HG03060 (cell line): ENCODE results near the gene ABHD15.

Source experiments
- ATAC-seq: cut with Tn5 transposase; IDR thresholded peaks from one replicate; pipeline ENCODE4 v1.9.1; 2021; ENCODE audit warnings: low read depth, moderate number of reproducible peaks; ENCODE audit not compliant: unreplicated experiment

ABHD15 gene

GRCh38 chr17:29595107-29595942 lies 28.5 kb upstream of the ABHD15 start:
- no peak for ATAC-seq

GRCh38 chr17:29594519-29595090 lies 27.8 kb upstream of the ABHD15 start:
- no peak for ATAC-seq

DNA sequence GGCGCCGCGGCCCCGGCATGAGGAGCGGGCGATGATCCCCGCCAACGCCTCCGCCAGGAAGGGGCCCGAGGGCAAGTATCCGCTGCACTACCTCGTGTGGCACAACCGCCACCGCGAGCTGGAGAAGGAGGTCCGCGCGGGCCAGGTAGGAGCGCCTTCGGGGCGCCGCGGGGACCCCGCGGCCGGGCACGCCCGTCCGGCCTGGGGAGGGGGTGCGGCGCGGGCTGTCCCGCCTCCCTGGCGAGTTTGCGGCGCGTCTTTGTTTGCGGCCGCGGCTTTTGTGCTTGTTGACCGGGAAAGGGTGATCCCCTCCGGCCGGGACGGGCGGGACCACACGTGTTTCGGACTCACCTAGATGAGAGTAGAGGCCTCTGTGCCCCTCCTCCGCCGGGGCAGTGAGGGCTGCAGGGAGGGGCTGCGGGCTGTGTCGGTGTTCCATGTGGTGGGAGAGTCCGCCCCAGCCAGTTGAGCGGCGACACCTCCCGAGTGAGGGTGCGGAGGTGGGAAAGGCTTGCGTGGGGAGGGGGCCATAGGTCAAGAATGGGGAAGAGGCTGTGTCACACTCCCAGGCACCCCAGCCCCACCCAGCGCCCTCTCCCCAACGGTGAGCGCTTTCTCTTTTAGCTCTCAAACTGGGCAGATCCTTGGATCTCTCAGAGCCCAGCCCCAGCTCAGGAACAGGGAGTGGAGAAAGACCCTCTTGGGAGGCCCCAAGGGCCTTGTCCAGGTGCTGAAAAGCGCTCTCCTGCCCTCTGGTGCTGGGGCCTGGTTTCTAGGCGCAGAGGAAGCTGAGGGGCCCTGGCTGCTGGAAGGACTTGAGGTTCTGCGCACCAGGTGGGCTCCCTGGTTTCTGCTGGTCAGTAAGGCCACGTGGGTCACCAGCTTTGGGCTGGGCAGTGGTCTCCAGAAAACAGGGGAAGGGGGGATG lies 27.0 kb upstream of the ABHD15 start:
- ATAC-seq, result no peak

DNA sequence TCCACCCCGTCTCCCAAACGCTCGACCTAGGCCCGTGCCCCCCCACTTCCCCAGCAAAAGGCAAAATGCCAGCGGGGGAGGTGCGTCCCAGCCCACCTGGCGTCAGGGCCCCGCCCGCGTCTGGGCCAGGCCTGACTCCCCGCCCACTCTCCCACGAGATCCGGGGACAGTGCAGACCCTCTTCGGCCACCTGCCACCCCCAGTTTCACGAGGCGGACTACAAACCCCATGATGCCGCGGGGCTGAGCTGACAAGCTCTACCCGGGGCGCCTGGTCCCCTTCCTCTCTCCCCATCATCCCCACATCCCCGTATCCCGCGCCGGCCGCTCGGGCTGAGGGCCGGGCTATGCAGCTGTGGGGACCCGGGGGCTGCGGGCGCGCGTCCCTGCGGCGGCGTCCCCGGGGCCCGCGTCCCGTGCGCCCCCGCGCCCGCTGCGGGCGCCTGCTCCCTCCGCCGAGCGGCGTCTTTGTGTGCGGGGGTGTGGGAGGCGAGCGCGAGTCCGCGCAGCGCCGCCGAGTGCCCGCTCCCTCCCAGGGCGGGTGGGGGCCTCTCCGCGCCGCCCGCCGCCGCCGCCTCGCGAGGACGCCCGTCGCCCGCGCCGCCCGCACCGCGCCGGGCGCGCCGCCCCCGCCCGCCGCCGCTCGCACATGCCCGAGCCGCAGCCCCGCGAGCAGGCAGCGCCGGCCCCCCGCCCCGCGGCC lies 26.2 kb upstream of the ABHD15 start, which contains the start of gene ANKRD13B:
ANKRD13B (plus strand) TSS at position 283 of the 702 bp plus-strand sequence. CDS start 490 bp downstream, outside the sequence.
- ATAC-seq, result no peak

DNA sequence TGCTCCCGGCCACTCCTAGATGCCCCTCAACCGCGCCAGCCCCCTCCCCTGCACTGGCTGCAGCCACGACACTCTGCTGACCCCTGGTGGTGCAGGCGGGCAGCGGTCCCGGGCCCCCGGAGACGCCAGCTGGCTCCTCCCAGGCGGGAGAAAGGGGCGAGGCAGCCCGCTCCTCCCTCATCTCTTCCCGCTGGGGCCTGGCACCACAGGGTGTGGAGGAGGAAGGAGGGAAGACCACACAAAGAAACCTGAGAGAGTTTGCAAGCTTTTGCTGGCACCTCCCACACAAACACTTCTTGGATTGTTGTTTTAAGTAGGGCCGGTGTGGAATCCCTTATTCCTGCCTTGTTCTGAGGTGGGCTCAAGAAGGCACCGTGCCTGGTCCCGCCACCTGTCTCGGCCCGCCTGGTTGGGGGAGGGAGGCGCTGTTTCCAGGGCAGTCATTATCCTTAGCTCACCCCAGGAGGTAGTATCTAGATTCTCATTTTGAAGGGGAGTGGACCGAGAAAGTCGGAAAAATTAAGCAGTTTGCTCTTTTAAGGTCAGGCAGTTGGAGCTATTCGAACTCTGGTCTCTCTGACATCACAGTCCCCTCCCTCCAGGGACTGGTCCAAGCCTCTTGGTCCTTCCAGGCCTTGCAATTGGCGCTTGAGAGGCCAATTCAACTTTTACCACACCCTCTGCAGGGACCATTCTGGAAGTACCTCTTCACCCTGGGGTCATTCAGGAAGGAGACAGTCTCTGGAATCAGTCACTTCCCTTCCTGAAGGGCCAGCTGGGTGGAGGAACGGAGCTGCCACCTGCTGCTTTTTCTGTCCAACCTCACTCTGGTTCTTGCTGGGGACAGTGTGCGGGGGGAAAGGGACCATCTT lies 25.1 kb upstream of the ABHD15 start:
- ATAC-seq, result no peak

DNA sequence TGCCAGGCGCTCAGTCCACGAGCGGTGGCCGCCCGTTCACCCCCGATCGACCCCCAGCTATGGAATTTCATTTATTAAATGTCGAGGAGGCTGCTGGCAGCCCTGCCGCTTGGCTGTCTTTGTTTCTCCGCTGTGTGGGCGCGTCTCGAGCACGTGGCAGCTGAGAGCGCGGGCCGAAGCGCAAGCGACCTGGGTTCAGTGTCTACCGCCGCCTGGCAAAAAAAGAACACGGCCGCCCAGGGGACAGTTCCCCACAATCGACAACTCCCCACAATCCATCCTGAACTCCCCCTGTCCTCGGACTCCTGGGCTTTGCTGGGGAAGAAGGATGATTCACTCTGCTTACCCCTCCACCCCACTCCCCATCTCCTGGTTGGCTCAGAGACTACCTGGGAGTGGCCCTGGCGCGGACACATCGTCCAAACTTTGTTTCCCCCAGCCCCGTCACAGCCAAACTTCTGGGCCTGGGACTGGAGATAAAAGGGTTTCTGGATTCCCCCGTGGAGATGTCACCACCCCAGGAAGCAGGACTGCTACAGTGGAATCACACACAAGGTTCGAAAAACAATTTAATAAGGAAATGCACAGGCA lies 24.4 kb upstream of the ABHD15 start:
- no peak for ATAC-seq

DNA sequence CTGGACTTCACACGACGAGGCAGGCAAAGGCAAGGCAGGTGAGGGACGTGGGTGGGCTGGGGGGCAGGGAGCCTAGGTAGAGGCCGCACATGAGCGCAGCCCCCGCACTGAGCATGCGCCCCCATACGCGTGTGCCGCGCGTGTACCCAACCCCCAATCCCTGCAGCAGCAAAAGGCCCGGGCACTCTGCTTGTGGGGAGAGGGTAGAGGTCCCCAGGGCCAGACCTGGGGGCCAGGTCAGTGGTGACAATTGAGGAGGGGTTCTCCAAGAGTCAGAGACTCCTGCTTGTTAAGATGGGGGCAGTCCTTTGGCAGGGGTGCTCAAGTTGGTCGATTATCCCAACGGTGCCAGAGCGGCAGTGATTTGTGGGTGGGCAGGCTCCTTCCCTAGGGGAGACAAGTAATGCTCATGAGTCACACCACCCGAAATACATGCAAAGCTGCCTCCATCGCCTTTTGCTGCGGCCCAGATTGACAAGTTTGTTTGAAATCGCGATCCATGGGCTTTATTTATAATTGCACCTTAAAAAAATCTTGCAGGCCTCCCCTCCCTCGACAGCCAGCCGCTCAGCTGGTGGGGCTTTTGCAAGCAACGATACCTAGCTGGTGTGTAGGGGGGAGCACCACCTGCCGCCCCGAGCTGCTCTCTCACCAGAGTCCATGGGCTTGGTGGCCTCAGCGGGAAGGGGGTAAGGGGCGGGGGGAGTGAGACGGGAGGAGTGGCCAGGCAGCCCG lies 23.7 kb upstream of the ABHD15 start:
- ATAC-seq, result no peak

DNA sequence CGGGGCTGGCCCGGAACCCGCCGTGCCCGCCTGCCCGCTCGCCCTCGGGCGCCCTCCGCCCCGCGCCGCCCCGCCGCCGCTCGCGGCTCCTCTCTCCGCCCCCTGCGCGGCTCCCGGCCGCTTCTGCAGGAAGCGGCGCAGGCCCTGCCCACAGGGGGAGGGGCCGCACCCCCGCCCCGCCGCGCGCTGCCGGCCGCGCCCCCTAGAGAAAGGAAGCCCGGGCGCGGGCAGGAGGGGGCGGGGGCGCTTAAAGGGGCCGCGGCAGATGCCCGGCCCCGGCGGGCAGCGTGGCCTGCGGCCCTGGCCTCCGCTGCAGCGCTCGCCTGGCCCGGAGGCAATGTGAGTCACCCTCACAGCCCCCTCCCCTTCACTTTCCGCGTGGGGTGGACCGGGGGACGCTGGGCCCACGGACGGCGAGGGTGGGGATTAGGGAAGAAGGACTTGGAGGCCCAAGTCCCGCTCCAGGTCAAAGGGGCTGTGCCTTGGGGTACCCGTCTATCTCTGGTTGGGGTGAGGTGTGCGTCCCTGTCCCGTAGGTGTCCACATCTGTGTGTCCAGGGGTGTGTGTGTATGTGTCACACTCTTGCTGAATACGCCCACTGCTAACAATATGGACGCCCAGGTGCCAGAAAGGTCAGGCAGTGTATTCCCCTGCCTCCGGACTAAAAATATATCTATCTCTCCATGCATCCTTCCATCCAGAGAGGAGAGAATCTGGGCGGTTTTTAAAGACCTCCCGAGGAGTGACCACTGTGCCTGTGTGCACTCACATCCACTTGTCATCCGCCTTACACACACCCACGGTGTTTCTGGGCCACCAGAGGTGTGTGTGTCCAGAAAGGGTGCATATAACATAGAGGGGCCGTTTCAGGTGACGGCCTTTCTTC lies 22.9 kb upstream of the ABHD15 start, which contains the start of gene GIT1:
GIT1 (minus strand) TSS at position 125 of the 887 bp plus-strand sequence. CDS start 270 bp downstream, outside the sequence.
- ATAC-seq, result no peak

DNA sequence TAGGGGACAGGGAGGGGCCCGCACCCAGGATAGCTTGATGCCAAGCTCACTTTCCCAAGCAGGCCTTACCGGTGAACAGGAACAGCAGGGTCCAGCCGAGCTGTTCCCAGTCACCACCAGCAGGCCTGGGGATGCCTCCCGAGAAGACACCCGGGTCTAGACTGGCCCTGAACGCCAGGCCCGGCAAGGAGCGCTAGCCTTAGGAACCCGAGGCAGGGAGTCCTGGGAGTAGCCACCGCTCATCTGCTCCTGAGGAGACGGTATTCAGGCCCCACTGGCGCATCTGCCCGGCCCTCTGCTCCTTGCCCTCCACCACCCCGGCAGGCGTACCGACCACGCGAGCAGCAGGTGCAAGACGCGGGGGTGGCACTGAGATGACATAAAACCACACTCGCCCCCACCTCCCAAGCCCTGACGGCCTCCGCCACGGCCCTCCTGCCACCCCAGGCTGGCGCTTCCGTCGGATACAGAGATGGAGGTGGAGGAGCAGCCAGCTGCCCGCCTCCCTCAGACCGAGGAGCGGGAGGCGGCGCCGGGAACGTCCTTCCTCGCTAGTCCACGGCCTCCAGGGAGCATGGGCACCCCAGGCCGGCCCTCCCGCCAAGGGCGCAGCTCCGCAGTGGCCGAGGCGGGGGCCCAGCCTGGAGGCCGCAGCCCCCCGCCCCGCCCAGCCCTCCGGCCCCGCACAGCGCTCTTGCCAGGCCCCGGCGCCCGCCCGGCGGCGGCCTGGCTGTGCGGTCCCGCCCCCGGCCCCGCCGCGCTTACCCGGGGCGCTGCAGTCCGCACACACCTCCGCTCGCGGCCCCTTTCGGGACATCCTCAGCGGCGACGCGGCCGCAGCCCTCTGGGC lies 21.9 kb upstream of the ABHD15 start:
- ATAC-seq, result no peak

DNA sequence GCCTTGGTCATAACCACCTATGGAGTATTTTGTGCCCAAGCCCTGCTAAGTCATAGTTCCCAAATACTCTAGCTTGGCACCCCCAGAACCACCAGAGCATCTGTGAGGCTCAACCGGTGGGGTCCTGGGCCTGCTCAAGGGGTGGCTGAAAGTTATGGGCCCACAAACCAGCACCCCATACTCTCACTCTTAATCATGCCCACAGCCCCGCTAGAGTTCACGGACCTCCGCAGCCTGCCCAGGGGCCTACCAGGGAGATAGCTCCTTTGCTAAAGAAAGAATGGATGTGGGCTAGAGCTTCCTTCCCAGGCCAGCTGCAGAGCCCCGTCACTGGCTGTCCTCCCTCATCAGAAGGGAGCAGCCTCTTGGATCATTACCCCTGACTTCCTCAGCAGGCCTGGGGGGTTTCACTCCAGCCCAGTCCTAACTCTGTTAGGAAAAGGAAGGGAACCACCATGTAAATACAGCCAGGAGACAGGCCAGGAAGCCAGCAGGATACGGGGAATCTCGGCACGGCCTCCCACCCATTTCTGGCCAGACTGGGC lies 21.3 kb upstream of the ABHD15 start:
- ATAC-seq, result no peak

- ATAC-seq, result no peak
Measured at GRCh38 chr17:29587591-29587990, 20.8 kb upstream of the ABHD15 start.

- no peak for ATAC-seq
Measured at GRCh38 chr17:29586676-29587469, 20.0 kb upstream of the ABHD15 start.

DNA sequence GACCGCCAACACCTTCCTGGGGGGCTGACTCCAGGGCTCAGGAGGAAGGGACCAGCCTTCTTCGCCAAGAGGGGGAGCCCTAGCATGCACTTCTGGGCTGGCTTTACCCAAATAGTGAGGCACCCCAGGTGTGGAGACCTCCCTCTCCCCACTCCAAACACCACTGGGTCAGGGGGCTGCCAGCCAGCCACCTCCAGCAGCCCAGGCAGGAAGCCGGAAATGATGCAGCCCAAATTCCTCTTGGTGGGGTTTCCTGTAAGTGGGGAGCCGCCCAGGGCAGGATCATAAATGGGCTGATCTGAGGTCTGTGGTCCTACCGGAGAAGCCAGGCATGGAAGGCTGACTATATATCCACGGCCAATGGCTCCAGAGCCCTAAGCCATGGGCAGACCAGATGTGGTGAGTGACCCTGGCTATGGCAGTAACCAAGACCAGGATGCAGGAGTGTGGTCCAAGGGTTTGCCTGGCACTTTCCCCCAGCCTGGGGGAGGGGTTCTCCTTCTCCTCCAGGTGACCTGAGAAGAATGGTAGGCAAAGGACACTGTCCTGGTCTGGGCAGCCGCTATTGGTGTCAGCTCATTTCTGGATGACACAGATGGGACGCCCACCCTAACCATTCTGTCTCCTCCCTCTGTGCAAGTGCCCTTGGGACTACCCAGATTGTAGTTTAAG lies 18.4 kb upstream of the ABHD15 start:
- no peak for ATAC-seq

- no peak for ATAC-seq
Measured at GRCh38 chr17:29584452-29585079, 17.7 kb upstream of the ABHD15 start.
